Left ventricle myocardium superior (tissue), 1 donor: ENCODE data around the gene SLIT3. TPM values are rescaled to one million over a fixed set of nuclear protein-coding genes. Genes with fewer than 3 reads are reported as not detected.

ENCODE experiments used
- ATAC-seq: fragments of 200-7000 bp; cut with Tn5 transposase; one replicate; pipeline ENCODE4 v1.9.1; 2020; ENCODE audit warnings: mild to moderate bottlenecking, moderate library complexity
- DNase-seq: peaks from one replicate; pipeline ENCODE4 v3.0.0-alpha.2; 2020
- intact Hi-C: fragments of 100-400 bp; cut with micrococcal nuclease; formaldehyde crosslinking; loops from one replicate; pipeline ENCODE4 v1.11.0; 2022
- total RNA-seq: library from RNA; stranded (reverse); fragmentation: NEBNext Ultra II Directional; extraction: Animal tissue kit (Norgen Biotek cat#: 25700); gene quantifications from one replicate; pipeline ENCODE4 v1.2.1, GENCODE V29; 2021
- donor health status: DM: no; HTN: yes; CAD: no; lungs with severe emphysema.

The SLIT3 gene
- total RNA-seq, 1 donor from 2014 or later, result 8.4 TPM

DNA sequence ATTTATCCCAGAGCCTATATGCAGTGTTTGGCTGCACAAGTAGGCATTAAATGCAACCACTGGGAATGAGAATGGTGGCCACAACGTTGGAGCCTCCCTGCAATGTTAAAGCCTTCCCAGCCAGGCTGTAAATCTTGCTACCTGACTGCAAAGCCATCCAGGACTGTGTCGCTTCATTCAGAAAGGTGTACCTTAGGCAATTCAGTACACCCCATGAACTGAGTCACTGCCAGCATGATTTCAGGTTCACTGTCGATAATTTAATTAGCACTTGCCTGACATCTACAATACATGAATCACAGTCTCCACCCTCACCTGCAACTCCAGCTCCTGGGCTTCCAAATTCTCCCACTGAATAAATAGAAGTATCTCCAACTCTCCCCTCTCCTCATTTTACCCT is 108.4 kb downstream of the SLIT3 start:
- no peak for DNase-seq
- ATAC-seq, result no peak
- intact Hi-C loops, result no loop called here

GRCh38 chr5:169190849-169191248 is 110.1 kb downstream of the SLIT3 start:
- intact Hi-C loops, result no loop called here
- DNase-seq (no peak), ATAC-seq (peak; percentile 72)

- intact Hi-C loops, result no loop called here
- ATAC-seq (peak; percentile 88), DNase-seq (no peak)
These were observed 115.3 kb downstream of the SLIT3 start for GRCh38 chr5:169185626-169186025.

GRCh38 chr5:169183576-169183975 is 117.4 kb downstream of the SLIT3 start:
- DNase-seq, result no peak
- intact Hi-C loops, result no loop called here
- ATAC-seq, result no peak

GRCh38 chr5:169182797-169183196 is 118.1 kb downstream of the SLIT3 start:
- DNase-seq (no peak), ATAC-seq (no peak)
- intact Hi-C loops, result no loop called here

DNA sequence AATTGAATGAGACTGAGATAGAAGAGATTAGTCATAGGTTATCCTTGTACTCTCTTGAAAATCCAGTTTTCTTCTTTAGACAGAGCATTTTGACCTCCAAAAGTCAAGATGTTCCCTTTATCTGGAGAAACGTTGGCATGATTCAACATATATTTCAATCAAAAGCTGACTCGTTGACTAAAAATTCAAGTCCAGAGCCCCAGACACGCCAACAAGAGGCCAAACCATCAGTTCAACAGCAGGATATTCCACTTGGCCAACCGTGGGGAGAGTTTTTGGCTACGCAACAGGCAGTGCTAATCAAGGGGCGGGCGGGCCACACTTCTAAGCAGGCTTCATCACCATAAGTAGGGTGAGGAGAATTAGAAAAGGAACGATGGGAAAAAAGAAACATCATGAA is 119.1 kb downstream of the SLIT3 start:
- no peak for ATAC-seq
- DNase-seq, result no peak
- intact Hi-C loops, result no loop called here

GRCh38 chr5:169178754-169179153 is 122.2 kb downstream of the SLIT3 start:
- no peak for ATAC-seq
- no peak for DNase-seq
- intact Hi-C loops, result no loop called here

- intact Hi-C loops, result no loop called here
- DNase-seq (no peak), ATAC-seq (peak; percentile 64)
These were observed 122.7 kb downstream of the SLIT3 start for GRCh38 chr5:169178274-169178673.

DNA sequence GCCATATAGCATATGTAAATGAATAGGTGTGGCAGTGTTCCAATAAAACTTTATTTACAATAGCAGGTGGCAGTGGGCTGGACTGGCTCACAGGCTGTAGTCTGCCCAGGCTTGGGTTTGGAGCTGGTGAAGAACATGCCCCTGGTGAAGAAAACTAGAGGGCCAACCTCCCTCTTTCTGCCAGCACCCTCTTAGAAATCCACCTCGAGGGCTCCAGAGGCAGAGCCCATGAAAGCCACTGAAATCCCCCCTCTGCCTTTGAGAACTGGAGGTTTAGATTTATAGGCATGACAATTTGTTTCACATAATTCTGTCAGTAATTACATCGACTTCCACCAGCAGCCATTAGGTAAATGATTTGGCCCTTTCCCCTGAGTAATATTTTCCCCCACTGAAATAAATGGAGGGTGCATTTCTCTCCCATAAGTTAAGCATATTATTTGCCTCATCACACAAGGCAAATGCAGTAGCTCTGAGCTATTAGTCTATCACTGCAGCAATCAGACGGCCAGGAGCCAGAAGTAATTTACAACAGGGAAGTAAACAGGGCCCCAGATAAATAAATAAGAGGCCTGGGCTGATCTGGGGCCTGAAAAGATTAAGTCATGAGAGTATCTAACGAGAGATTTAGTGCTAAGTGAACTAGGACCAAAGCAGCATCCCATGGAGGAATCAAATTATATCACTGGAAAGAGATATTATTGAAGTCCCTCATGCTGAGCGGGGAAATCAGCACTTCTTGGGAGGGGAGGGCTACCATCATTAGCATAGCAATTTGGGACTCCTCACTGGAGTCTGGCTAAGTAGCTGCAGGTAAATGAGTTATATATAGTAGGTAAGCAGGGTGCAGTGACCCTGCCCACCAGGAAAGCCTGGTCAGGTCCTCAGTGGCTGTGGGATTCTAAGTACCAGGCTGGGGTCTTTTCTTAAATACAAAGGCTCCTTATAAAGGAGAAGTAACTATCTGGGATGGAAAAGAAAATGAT is 123.9 kb downstream of the SLIT3 start:
- no peak for DNase-seq
- ATAC-seq, result no peak
- intact Hi-C loops, result no loop called here

DNA sequence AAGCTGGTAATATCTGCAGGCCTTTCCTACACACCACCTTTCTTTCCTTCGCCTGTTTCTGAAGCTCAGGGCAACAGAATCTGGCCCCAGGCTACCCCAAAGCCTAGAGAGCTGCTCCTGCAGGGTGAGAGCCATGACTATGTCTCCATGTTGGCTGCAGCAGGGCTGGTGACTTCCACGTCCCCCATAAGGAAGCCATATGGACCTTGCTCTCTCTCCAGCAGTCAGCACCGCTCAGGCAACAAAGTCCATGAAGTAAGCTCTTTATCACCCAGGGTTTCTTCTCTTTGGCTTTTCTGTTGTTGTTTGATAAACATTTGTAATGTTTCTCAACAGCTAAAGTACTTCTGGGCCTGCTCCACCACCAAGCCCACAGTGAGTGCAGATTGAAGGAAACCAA is 125.2 kb downstream of the SLIT3 start:
- DNase-seq (no peak), ATAC-seq (no peak)
- intact Hi-C loops, result no loop called here

GRCh38 chr5:169174923-169175322 is 126.0 kb downstream of the SLIT3 start:
- no peak for DNase-seq
- ATAC-seq, result no peak
- intact Hi-C loops, result no loop called here

- intact Hi-C loops, result no loop called here
- ATAC-seq, result no peak
- DNase-seq, result no peak
These were observed 127.6 kb downstream of the SLIT3 start for GRCh38 chr5:169173372-169173771.

- ATAC-seq (no peak), DNase-seq (no peak)
- intact Hi-C loops, result no loop called here
These were observed 129.4 kb downstream of the SLIT3 start for GRCh38 chr5:169171515-169171914.

GRCh38 chr5:169169783-169170182 is 131.2 kb downstream of the SLIT3 start:
- no peak for DNase-seq
- intact Hi-C loops, result no loop called here
- no peak for ATAC-seq

GRCh38 chr5:169168280-169168679 is 132.7 kb downstream of the SLIT3 start:
- intact Hi-C loops, result no loop called here
- DNase-seq, result no peak
- ATAC-seq, result no peak

GRCh38 chr5:169166078-169166477 is 134.9 kb downstream of the SLIT3 start:
- no peak for DNase-seq
- ATAC-seq, result no peak
- intact Hi-C loops, result no loop called here

- DNase-seq (no peak), ATAC-seq (no peak)
- intact Hi-C loops, result no loop called here
These were observed 135.9 kb downstream of the SLIT3 start for GRCh38 chr5:169165052-169165451.

GRCh38 chr5:169164481-169164925 is 136.4 kb downstream of the SLIT3 start:
- intact Hi-C loops, result no loop called here
- peak; percentile 47 for DNase-seq
- ATAC-seq, result peak; percentile 79

DNA sequence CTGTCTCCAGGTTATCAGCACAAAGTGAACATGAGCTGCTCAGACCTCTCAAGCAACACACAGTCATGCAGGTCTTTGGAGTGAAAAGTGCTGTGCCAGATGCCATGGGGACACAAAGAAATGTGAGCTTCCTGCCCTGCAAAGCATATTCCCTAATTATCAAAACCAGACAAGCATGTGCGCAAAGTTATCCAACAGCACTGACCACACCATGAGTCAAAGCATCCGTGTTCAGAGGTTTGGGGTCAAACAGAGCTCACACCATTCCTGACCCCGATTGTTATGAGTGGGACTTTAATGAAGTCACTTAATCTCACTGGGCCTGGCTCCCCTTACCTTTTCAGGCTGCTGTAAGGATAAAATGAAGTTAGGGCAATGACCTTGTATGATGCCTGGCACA is 138.5 kb downstream of the SLIT3 start:
- no peak for DNase-seq
- no peak for ATAC-seq
- intact Hi-C loops, result no loop called here

GRCh38 chr5:169161022-169161680 is 139.8 kb downstream of the SLIT3 start:
- peak; percentile 42 for DNase-seq
- ATAC-seq, result peak; percentile 69
- intact Hi-C loops, result no loop called here
